K562 (cell line): ENCODE results near the gene ZC3H8. TPM values are rescaled to one million over a fixed set of nuclear protein-coding genes. Genes with fewer than 3 reads are reported as not detected.
A peak's percentile ranks its signal among the peaks of the same experiment; 100 is the strongest.

Source experiments
- AFF4 ChIP-seq: sonication (generic); formaldehyde crosslinking; IDR thresholded peaks from 2 replicates; pipeline ENCODE4 v1.8.0; 2023; ENCODE audit warnings: mild to moderate bottlenecking, missing genetic modification reagents
- ARID3A ChIP-seq: IDR thresholded peaks from 2 replicates; pipeline ENCODE4 v1.6.1; 2012; ENCODE audit warnings: low read depth, low read length, improper control_type of control experiment, borderline replicate concordance
- CREM ChIP-seq: IDR thresholded peaks from 2 replicates; pipeline ENCODE4 v1.6.1; 2014; ENCODE audit warnings: antibody characterized with exemption, low read depth
- ETV1 ChIP-seq: fragments of 450-650 bp; conservative IDR thresholded peaks from 2 replicates; pipeline ENCODE4 v1.6.1; 2016; ENCODE audit warnings: missing genetic modification characterization, control low read depth, low read depth, missing compliant biosample characterization
- GABPB2 ChIP-seq: fragments of 250-450 bp; sonication (Bioruptor Pico); conservative IDR thresholded peaks from 2 replicates; pipeline ENCODE4 v1.5.1; 2021; ENCODE audit warnings: mild to moderate bottlenecking
- HDAC8 ChIP-seq: fragments of 450-650 bp; IDR thresholded peaks from 2 replicates; pipeline ENCODE4 v1.6.1; 2016; ENCODE audit warnings: mild to moderate bottlenecking, missing genetic modification characterization, moderate library complexity, missing compliant biosample characterization
- LCOR ChIP-seq: sonication (generic); formaldehyde crosslinking; IDR thresholded peaks from 2 replicates; pipeline ENCODE4 v1.8.0; 2022; ENCODE audit warnings: mild to moderate bottlenecking, missing genetic modification reagents
- MEF2D ChIP-seq: conservative IDR thresholded peaks from 2 replicates; pipeline ENCODE4 v1.6.1; 2016; ENCODE audit warnings: low read depth, missing genetic modification characterization, missing compliant biosample characterization
- MTA1 ChIP-seq: fragments of 450-650 bp; IDR thresholded peaks from 2 replicates; pipeline ENCODE4 v1.6.1; 2017; ENCODE audit warnings: borderline replicate concordance
- NCOA4 ChIP-seq: fragments of 450-650 bp; IDR thresholded peaks from 2 replicates; pipeline ENCODE4 v1.6.1; 2018; ENCODE audit warnings: mild to moderate bottlenecking; ENCODE audit not compliant: partially characterized antibody
- NCOA6 ChIP-seq: fragments of 450-650 bp; IDR thresholded peaks from 2 replicates; pipeline ENCODE4 v1.6.1; 2017; ENCODE audit warnings: mild to moderate bottlenecking
- NRF1 ChIP-seq, 2 experiments: fragments of 450-650 bp; IDR thresholded peaks in 1 of 2; conservative IDR thresholded peaks in 1 of 2; 2 replicates each; pipeline ENCODE4 v1.6.1; 2014; ENCODE audit warnings: mild to moderate bottlenecking in 2 of 2
- SAP30 ChIP-seq: fragments of 200-600 bp; sonication (generic); IDR thresholded peaks from 2 replicates; pipeline ENCODE4 v1.6.1; 2012; ENCODE audit warnings: borderline replicate concordance, low read depth, mild to moderate bottlenecking, moderate library complexity, low read length, control low read depth, inconsistent platforms; ENCODE audit not compliant: insufficient read depth, poor library complexity, severe bottlenecking
- TFE3 ChIP-seq: fragments of 450-650 bp; formaldehyde crosslinking; IDR thresholded peaks from 2 replicates; pipeline ENCODE4 v1.4.0; 2020; ENCODE audit warnings: mild to moderate bottlenecking, mixed read lengths
- THAP12 ChIP-seq: fragments of 250-450 bp; sonication (Bioruptor Pico); IDR thresholded peaks from 2 replicates; pipeline ENCODE4 v1.9.0; 2021; ENCODE audit warnings: mild to moderate bottlenecking, inconsistent platforms
- XRCC4 ChIP-seq: IDR thresholded peaks from one replicate; pipeline ENCODE4 v1.6.1; 2011; ENCODE audit not compliant: insufficient read depth, insufficient read length; ENCODE audit errors: extremely low read depth
- ZBED1 ChIP-seq: IDR thresholded peaks from 2 replicates; pipeline ENCODE4 v1.6.1; 2014
- ZNF586 ChIP-seq: fragments of 450-650 bp; formaldehyde crosslinking; conservative IDR thresholded peaks from 2 replicates; pipeline ENCODE4 v1.4.0; 2020; ENCODE audit warnings: mild to moderate bottlenecking, moderate library complexity
- ZNF76 ChIP-seq: fragments of 250-450 bp; sonication (Bioruptor Pico); IDR thresholded peaks from 2 replicates; pipeline ENCODE4 v1.4.0; 2020; ENCODE audit warnings: mild to moderate bottlenecking, moderate library complexity, borderline replicate concordance
- polyA plus RNA-seq, 8 experiments: library from polyadenylated mRNA; depleted of rRNA in 4 of 8; stranded (reverse) in 5 of 8; unstranded in 3 of 8; fragments of >200 nt; fragmentation: Nextera tagmentation in 2 of 8; fragmentation: Illumina TruSeq in 1 of 8; extraction: Ambion mirVana in 2 of 8; extraction: Trizol in 1 of 8; gene quantifications; 2 replicates each; pipeline versions ENCODE4 v1.2.1 to v1.2.3, GENCODE V29; 2011 to 2014; ENCODE audit warnings: inconsistent platforms in 1 of 8, missing spikeins in 1 of 8
- total RNA-seq, 7 experiments: library from RNA; depleted of rRNA in 6 of 7; stranded (reverse); fragments of >200 nt in 6 of 7; fragmentation: Illumina TruSeq in 2 of 7; extraction: Trizol in 2 of 7; gene quantifications; 2 replicates each; pipeline versions ENCODE4 v1.2.1 to v1.2.3, GENCODE V29; 2011 to 2021; ENCODE audit warnings: low replicate concordance in 1 of 7

ZC3H8 gene
- total and polyA plus RNA-seq, 9 of the 15 experiments (the other 6 are each of a cell fraction or from before 2014, with no cell fraction given), result 11.6 to 41.5 (median 27.5) TPM

GRCh38 chr2:112275311-112275886 is 20.6 kb upstream of the ZC3H8 start, which contains the start of gene ZC3H6 (continued):
- TF ChIP-seq SAP30, result peak; percentile 40
- peak; percentile 39; the same call in 1 of the 2 replicates for TF ChIP-seq HDAC8 (tag)
- TF ChIP-seq ARID3A, result no peak
- peak; percentile 4; the same call in 1 of the 2 replicates for TF ChIP-seq TFE3 (CRISPR knock-in tag)
- peak; percentile 95 for TF ChIP-seq ETV1 (tag)
- TF ChIP-seq MEF2D (tag), result peak; percentile 61; the same call in 1 of the 2 replicates
- peak; percentile 77; the same call in 1 of the 2 replicates for TF ChIP-seq MTA1
- TF ChIP-seq XRCC4, result no peak
- peak; percentile 95 for TF ChIP-seq THAP12 (CRISPR knock-in tag)
- peak; percentile 83; the same call in 1 of the 2 replicates for TF ChIP-seq LCOR
- TF ChIP-seq CREM, result peak; percentile 86
- TF ChIP-seq NCOA4, result no peak
- no peak; the same call in 1 of the 2 replicates for TF ChIP-seq ZBED1
- TF ChIP-seq NRF1 (conservative IDR thresholded peaks at IDR 0.05 in 1 of 2, IDR thresholded peaks at IDR 0.05 in 1 of 2), result peak; percentile 59 to 69
- TF ChIP-seq NCOA6, result no peak
- peak; percentile 95 for TF ChIP-seq AFF4 (CRISPR knock-in tag)
- TF ChIP-seq ZNF76 (CRISPR knock-in tag), result no peak
- no peak for TF ChIP-seq ZNF586 (CRISPR knock-in tag)
- no peak for TF ChIP-seq GABPB2
